H1 (cell line): Measurements from ENCODE around the gene SYNDIG1. TPM values are rescaled to one million over a fixed set of nuclear protein-coding genes. Genes with fewer than 3 reads are reported as not detected.

Source experiments
- CTCF ChIA-PET: fragments of 300-600 bp; sonication (Branson Sonifier 250); formaldehyde crosslinking; loops from one replicate; lab custom pipeline; 2021; ENCODE audit not compliant: partially characterized antibody; lab: Charles Lee
- POLR2A ChIA-PET: fragments of 300-600 bp; sonication (Branson Sonifier 250); formaldehyde crosslinking; loops from one replicate; lab custom pipeline; 2021; ENCODE audit warnings: inconsistent platforms; ENCODE audit not compliant: partially characterized antibody; lab: Charles Lee
- DNase-seq, 2 experiments: peaks; one replicate each; pipeline versions ENCODE4 v3.0.0 to v3.0.0-alpha.2; 2010 to 2022; ENCODE audit warnings: low spot score in 2 of 2, low read depth in 1 of 2, mixed read lengths in 1 of 2
- FAIRE-seq: peaks from 2 replicates; lab custom pipeline; 2011; peaks lifted over from hg19 to GRCh38; lab: Jason Lieb, UNC
- H2AFZ ChIP-seq: 2 replicates; pipeline ENCODE4 v1.8.1; 2012; ENCODE audit warnings: low read length, inconsistent platforms
- H2AK5ac ChIP-seq: 2 replicates; pipeline ENCODE4 v1.6.1; 2013; ENCODE audit warnings: low read depth, low read length
- H2BK120ac ChIP-seq: replicated peaks from 2 replicates; pipeline ENCODE3; 2013; ENCODE audit warnings: low read depth, low read length, inconsistent platforms
- H2BK12ac ChIP-seq: 2 replicates; pipeline ENCODE4 v1.6.1; 2013; ENCODE audit warnings: low read depth, low read length
- H2BK15ac ChIP-seq: 2 replicates; pipeline ENCODE4 v1.6.1; 2013; ENCODE audit warnings: low read length
- H2BK20ac ChIP-seq: 2 replicates; pipeline ENCODE4 v1.6.1; 2013; ENCODE audit warnings: low read length
- H2BK5ac ChIP-seq: 2 replicates; pipeline ENCODE4 v1.6.1; 2013; ENCODE audit warnings: low read depth, low read length
- H3K14ac ChIP-seq: 2 replicates; pipeline ENCODE4 v1.6.1; 2013; ENCODE audit warnings: inconsistent platforms; ENCODE audit not compliant: insufficient read length
- H3K18ac ChIP-seq: 2 replicates; pipeline ENCODE4 v1.6.1; 2013; ENCODE audit warnings: low read length; ENCODE audit errors: extremely low read depth
- H3K23ac ChIP-seq: 2 replicates; pipeline ENCODE4 v1.6.1; 2013; ENCODE audit warnings: inconsistent platforms; ENCODE audit not compliant: insufficient read length
- H3K23me2 ChIP-seq: 2 replicates; pipeline ENCODE4 v1.6.1; 2013; ENCODE audit warnings: low read depth, low read length
- H3K27ac ChIP-seq: 2 replicates; pipeline ENCODE4 v1.6.1; 2011; ENCODE audit warnings: low read depth, low read length, inconsistent platforms
- H3K27me3 ChIP-seq, 4 experiments: replicated peaks in 1 of 4; 1 replicate in 1 of 4; 2 replicates in 3 of 4; pipeline versions ENCODE4 v1.6.1 to v1.8.1; 2011 to 2013; ENCODE audit warnings: low read length in 3 of 4, mild to moderate bottlenecking in 3 of 4, inconsistent platforms in 2 of 4, mixed read lengths in 2 of 4, moderate library complexity in 1 of 4; ENCODE audit not compliant: control insufficient read depth in 3 of 4, insufficient read depth in 3 of 4; ENCODE audit errors: extremely low read depth in 1 of 4
- H3K36me3 ChIP-seq, 4 experiments: 2 replicates each; pipeline versions ENCODE4 v1.6.1 to v1.8.1; 2011 to 2013; ENCODE audit warnings: mild to moderate bottlenecking in 4 of 4, low read length in 3 of 4, moderate library complexity in 2 of 4, control low read depth in 1 of 4, inconsistent platforms in 1 of 4; ENCODE audit not compliant: insufficient read depth in 4 of 4, control insufficient read depth in 2 of 4
- H3K4ac ChIP-seq: replicated peaks from 2 replicates; pipeline ENCODE3; 2013; ENCODE audit warnings: low read length, low read depth, mixed read lengths, inconsistent platforms; ENCODE audit not compliant: insufficient read length
- H3K4me1 ChIP-seq, 4 experiments: replicated peaks in 1 of 4; 1 replicate in 1 of 4; 2 replicates in 3 of 4; pipeline versions ENCODE4 v1.6.1 to v1.8.1; 2011 to 2013; ENCODE audit warnings: low read length in 3 of 4, inconsistent platforms in 2 of 4, mixed read lengths in 1 of 4; ENCODE audit not compliant: insufficient read depth in 4 of 4, control insufficient read depth in 3 of 4
- H3K4me2 ChIP-seq, 2 experiments: 2 replicates each; pipeline versions ENCODE4 v1.6.1 to v1.8.1; 2011 to 2013; ENCODE audit warnings: low read depth in 2 of 2, low read length in 2 of 2, control low read depth in 1 of 2, inconsistent platforms in 1 of 2, mild to moderate bottlenecking in 1 of 2; ENCODE audit not compliant: insufficient read depth in 1 of 2
- H3K4me3 ChIP-seq, 4 experiments: fragments of 200-600, 300-600 bp in 1 of 4; sonication (generic), shearing (Covaris generic), sonication (Bioruptor Twin) in 1 of 4; 2 replicates each; pipeline versions ENCODE4 v1.5.1 to v1.8.1; 2011 to 2016; ENCODE audit warnings: low read length in 4 of 4, low read depth in 3 of 4, control low read depth in 2 of 4, inconsistent platforms in 2 of 4, mild to moderate bottlenecking in 2 of 4, mixed read lengths in 1 of 4, moderate library complexity in 1 of 4; ENCODE audit not compliant: insufficient read depth in 2 of 4; ENCODE audit errors: extremely low read depth in 1 of 4
- H3K56ac ChIP-seq: replicated peaks from 2 replicates; pipeline ENCODE3; 2013; ENCODE audit warnings: low read depth, mild to moderate bottlenecking, mixed read lengths, low read length, inconsistent platforms; ENCODE audit not compliant: insufficient read length
- H3K79me1 ChIP-seq: 2 replicates; pipeline ENCODE4 v1.6.1; 2013; ENCODE audit warnings: low read depth, low read length, control low read depth
- H3K79me2 ChIP-seq, 2 experiments: 2 replicates each; pipeline versions ENCODE4 v1.6.1 to v1.8.1; 2012 to 2013; ENCODE audit warnings: low read length in 2 of 2, mild to moderate bottlenecking in 2 of 2, inconsistent platforms in 1 of 2; ENCODE audit not compliant: insufficient read depth in 2 of 2, control insufficient read depth in 1 of 2
- H3K9ac ChIP-seq, 4 experiments: replicated peaks in 1 of 4; 1 replicate in 1 of 4; 2 replicates in 3 of 4; pipeline versions ENCODE4 v1.6.1 to v1.8.1; 2011 to 2013; ENCODE audit warnings: low read depth in 3 of 4, low read length in 3 of 4, control low read depth in 2 of 4, mild to moderate bottlenecking in 2 of 4, moderate library complexity in 2 of 4, inconsistent platforms in 1 of 4; ENCODE audit errors: extremely low read depth in 1 of 4
- H3K9me3 ChIP-seq, 2 experiments: 2 replicates each; pipeline versions ENCODE4 v1.6.1 to v1.8.1; 2012 to 2013; ENCODE audit warnings: mild to moderate bottlenecking in 2 of 2, moderate library complexity in 2 of 2, control low read depth in 1 of 2, inconsistent platforms in 1 of 2, low read depth in 1 of 2, low read length in 1 of 2, mixed read lengths in 1 of 2; ENCODE audit not compliant: insufficient read depth in 2 of 2
- H4K20me1 ChIP-seq, 2 experiments: replicated peaks in 1 of 2; 2 replicates each; pipeline versions ENCODE3 to v1.8.1; 2011 to 2013; ENCODE audit warnings: inconsistent platforms in 2 of 2, low read length in 2 of 2, mild to moderate bottlenecking in 1 of 2; ENCODE audit not compliant: insufficient read depth in 2 of 2, control insufficient read depth in 1 of 2
- H4K5ac ChIP-seq: 2 replicates; pipeline ENCODE4 v1.6.1; 2013; ENCODE audit warnings: low read length, low read depth, mixed read lengths, inconsistent platforms; ENCODE audit not compliant: insufficient read length
- H4K8ac ChIP-seq: 2 replicates; pipeline ENCODE4 v1.8.0; 2013; ENCODE audit warnings: mild to moderate bottlenecking, moderate library complexity, low read length, inconsistent platforms; ENCODE audit not compliant: insufficient read depth; ENCODE audit errors: extremely low read depth
- H4K91ac ChIP-seq: replicated peaks from 2 replicates; pipeline ENCODE3; 2013; ENCODE audit warnings: low read length, mixed read lengths, inconsistent platforms; ENCODE audit not compliant: insufficient read length
- CHD2 ChIP-seq: IDR thresholded peaks from 2 replicates; pipeline ENCODE4 v1.6.1; 2012; ENCODE audit warnings: low read length, improper control_type of control experiment
- NANOG ChIP-seq: IDR thresholded peaks from 2 replicates; pipeline ENCODE4 v1.6.1; 2011; ENCODE audit warnings: low read length, low read depth, mild to moderate bottlenecking, inconsistent platforms; ENCODE audit not compliant: insufficient read depth, poor library complexity, severe bottlenecking
- SIRT6 ChIP-seq: IDR thresholded peaks from one replicate; pipeline ENCODE4 v1.7.1; 2012; ENCODE audit warnings: low read length, inconsistent platforms
- SP2 ChIP-seq: IDR thresholded peaks from 2 replicates; pipeline ENCODE4 v1.6.1; 2012; ENCODE audit warnings: mild to moderate bottlenecking, low read length, inconsistent platforms
- WGBS, 2 experiments: shearing (Covaris generic) in 1 of 2; methylation state at CpG; one replicate each; pipeline versions ENCODE4 v1.1.6 to v1.1.7; 2013 to 2015; ENCODE audit warnings: low lambda C conversion rate in 2 of 2, mixed read lengths in 2 of 2, inconsistent platforms in 1 of 2, low coverage in 1 of 2, missing lambda C conversion rate in 1 of 2; ENCODE audit not compliant: insufficient replicate concordance in 2 of 2, insufficient coverage in 1 of 2, insufficient read length in 1 of 2; ENCODE audit errors: extremely low coverage in 1 of 2, missing lambda C conversion rate in 1 of 2; 5-methylcytosine and 5-hydroxymethylcytosine counted together
- polyA plus RNA-seq, 7 experiments: library from polyadenylated mRNA; depleted of rRNA in 3 of 7; stranded (reverse) in 5 of 7; unstranded in 2 of 7; fragments of >200 nt in 5 of 7; fragments of 200-250 nt in 2 of 7; gene quantifications; 1 replicate in 5 of 7; 2 replicates in 1 of 7; 4 replicates in 1 of 7; pipeline versions ENCODE4 v1.2.1 to v1.2.3, GENCODE V29; 2011 to 2013; ENCODE audit warnings: missing spikeins in 2 of 7, mixed read lengths in 2 of 7
- total RNA-seq: library from RNA; stranded (reverse); fragmentation: NEBNext Ultra II Directional; extraction: Animal tissue kit (Norgen Biotek cat#: 25700); gene quantifications from 2 replicates; pipeline ENCODE4 v1.2.1, GENCODE V29; 2021

The SYNDIG1 gene
- total and polyA plus RNA-seq, 2 of the 8 experiments (the other 6 are each of a cell fraction or from before 2014, with no cell fraction given), result 6.5 to 7.8 TPM

- 86% methylated on average over 4 of the region's 4 CpGs; no CpG with 5 or more reads in 1 of the 2 experiments for WGBS, 2 experiments
- Histone ChIP-seq H3K18ac (no peak overlapping the region), H4K8ac (no peak overlapping the region), H2BK120ac (no peak overlapping the region), H2BK20ac (no peak overlapping the region), H3K23me2 (no peaks in the 10 kb centered on the region), H3K14ac (no peak overlapping the region), H2AK5ac (no peak overlapping the region), H4K91ac (no peak overlapping the region), H2AFZ (no peak overlapping the region), H4K20me1 (no peaks in the 10 kb centered on the region), H3K9ac (no peak overlapping the region), H3K36me3 (no peaks in the 10 kb centered on the region; a peak in 1 of 8 replicates), H3K4me2 (no peak overlapping the region), H3K27ac (no peak overlapping the region), H3K23ac (no peak overlapping the region), H2BK15ac (no peak overlapping the region)
- CTCF ChIA-PET, result no interaction called here
- DNase-seq, result peak in 1 of 2 experiments; percentile 30
- TF ChIP-seq SIRT6 (no peak), CHD2 (no peak), SP2 (no peak), NANOG (no peak)
- TF ChIP-seq, all 59 proteins: peak for 0
- Histone ChIP-seq H3K79me1 (no peaks in the 10 kb centered on the region), H3K56ac (no peak overlapping the region), H2BK12ac (no peak overlapping the region), H3K9me3 (no peaks in the 10 kb centered on the region), H3K4me3 (no peak overlapping the region), H4K5ac (no peak overlapping the region), H3K4ac (no peak overlapping the region), H3K27me3 (no peaks in the 10 kb centered on the region), H3K79me2 (no peaks in the 10 kb centered on the region), H3K4me1 (peaks cover 2 to 12% (median 6%) of the 10 kb centered on the region in 4 experiments), H2BK5ac (no peak overlapping the region)
- POLR2A ChIA-PET, result no interaction called here
- FAIRE-seq, result no peak
Observed at GRCh38 chr20:24605937-24606455, 136.6 kb downstream of the SYNDIG1 start.
